Measurements from ENCODE around the gene PLPPR1.

- no peak for TF ChIP-seq CTCF (IDR thresholded peaks at IDR 0.05)
- TF ChIP-seq ZFX (IDR thresholded peaks at IDR 0.05; ENCODE audit: borderline replicate concordance), result no peak
These were observed 27.0 kb downstream of the PLPPR1 start for GRCh38 chr9:101055516-101055915.
